Measurements from ENCODE around the gene RUFY3. TPM values are rescaled to one million over a fixed set of nuclear protein-coding genes. Genes with fewer than 3 reads are reported as not detected.
"Not testable (repeated sequence)": the region's sequence is repeated elsewhere in the genome, so short reads cannot be mapped to it uniquely, and the experiment has no call there.

The RUFY3 gene
- total and polyA plus RNA-seq, 2 of the 13 experiments (the other 11 are each of a cell fraction or from before 2014, with no cell fraction given): 17.9 to 25.3 TPM

DNA sequence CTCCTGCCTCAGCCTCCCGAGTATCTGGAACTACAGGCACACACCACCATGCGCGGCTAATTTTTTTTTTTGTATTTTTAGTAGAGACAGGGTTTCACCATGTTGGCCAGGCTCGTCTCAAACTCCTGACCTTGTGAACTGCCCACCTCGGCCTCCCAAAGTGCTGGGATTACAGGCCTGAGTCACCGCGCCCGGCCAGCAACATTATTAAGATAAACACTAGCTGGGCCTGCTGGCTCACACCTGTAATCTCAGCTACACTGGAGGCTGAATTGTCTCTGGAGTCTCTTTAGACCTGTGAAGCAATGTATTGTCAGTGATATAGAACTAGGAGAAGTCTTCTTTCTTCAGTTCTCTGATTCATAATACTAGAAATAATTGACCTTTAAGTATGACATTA lies 23.3 kb upstream of the RUFY3 start:
- H3K9ac ChIP-seq (ENCODE audit: insufficient read depth, low read depth, low read length); H3K36me3 ChIP-seq (replicated peaks in 1 of 2; ENCODE audit: control insufficient read depth in 1 of 2, insufficient read depth in 2 of 2, low read length in 2 of 2); H3K4me2 ChIP-seq (ENCODE audit: low read depth, low read length); H4K20me1 ChIP-seq (ENCODE audit: insufficient read depth, low read length); CTCF ChIA-PET (ENCODE audit: low intra/inter-chr PET ratio, low total read pairs); DNase-seq (ENCODE audit: low spot score); H3K4me1 ChIP-seq (ENCODE audit: insufficient read depth, low read length); H3K27ac ChIP-seq (ENCODE audit: extremely low read length, insufficient read depth, low read length); in situ Hi-C loops (cut with HindIII; ENCODE audit: extremely low pct_ligation_motif_present, low pct_unique_long_range_greater_than_20kb); H3K79me2 ChIP-seq (ENCODE audit: insufficient read depth, low read length); H3K4me3 ChIP-seq (replicated peaks in 1 of 3; ENCODE audit: insufficient read depth in 1 of 3, low read depth in 2 of 3, low read length in 3 of 3); BruUV-seq (replicated peaks); H3K27me3 ChIP-seq (ENCODE audit: control insufficient read depth in 1 of 2, insufficient read depth in 2 of 2, low read length in 2 of 2); H3K9me3 ChIP-seq (ENCODE audit: low read length); intact Hi-C loops (cut with micrococcal nuclease; ENCODE audit: unreplicated experiment); FAIRE-seq; H2AFZ ChIP-seq (ENCODE audit: low read length): not testable (repeated sequence)
- 0 out of 2 replicates have a peak, but pooled peaks have one; percentile 19 for TF ChIP-seq FOSL2 (CRISPR knock-in tag; IDR thresholded peaks at IDR 0.05)
- WGBS (ENCODE audit: low lambda C conversion rate): 45% methylated on average over 8 of the region's 8 CpGs
- POLR2A ChIA-PET: interaction anchor here (1.5 kb wide), 1 partner anchor 9 kb away, joined by 3 read pairs; no protein-coding TSS in a partner anchor
- peak; percentile 48; the same call in 1 of the 3 replicates for ATAC-seq

DNA sequence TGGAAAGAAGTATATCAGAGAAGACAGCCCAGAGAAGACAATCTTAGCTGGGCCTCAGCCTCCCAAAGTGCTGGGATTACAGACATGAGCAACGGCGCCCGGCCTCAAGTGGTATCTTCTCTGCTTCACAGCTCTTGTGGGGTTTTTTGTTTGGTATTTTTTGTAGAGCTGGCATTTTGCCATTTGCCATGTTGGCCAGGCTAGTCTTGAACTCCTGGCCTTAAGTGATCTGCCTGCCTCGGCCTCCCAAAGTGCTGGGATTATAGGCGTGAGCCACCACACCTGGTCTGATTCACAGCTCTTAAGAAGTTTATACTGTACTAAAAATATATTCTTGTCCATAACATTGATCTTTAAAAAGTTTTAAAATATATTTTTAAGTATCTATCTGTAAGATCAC lies 21.1 kb upstream of the RUFY3 start:
- H3K27me3 ChIP-seq (ENCODE audit: control insufficient read depth in 1 of 2, insufficient read depth in 2 of 2, low read length in 2 of 2): no peaks in the 10 kb centered on the region; a peak in 1 of 5 replicates
- POLR2A ChIA-PET: interaction anchor here (6.4 kb wide), 1 partner anchor 11 kb away, joined by 75 read pairs; the partner anchor contains the start of gene UTP3
- peaks cover 9% of the 10 kb centered on the region; the same call in 1 of the 2 replicates for H3K4me1 ChIP-seq (ENCODE audit: insufficient read depth, low read length)
- CTCF ChIA-PET (ENCODE audit: low intra/inter-chr PET ratio, low total read pairs): no interaction called here
- H3K9me3 ChIP-seq (ENCODE audit: low read length): no peaks in the 10 kb centered on the region
- H3K36me3 ChIP-seq (replicated peaks in 1 of 2; ENCODE audit: control insufficient read depth in 1 of 2, insufficient read depth in 2 of 2, low read length in 2 of 2): no peaks in the 10 kb centered on the region
- H4K20me1 ChIP-seq (ENCODE audit: insufficient read depth, low read length): no peaks in the 10 kb centered on the region
- no peaks in the 10 kb centered on the region for H3K79me2 ChIP-seq (ENCODE audit: insufficient read depth, low read length)
- H3K4me3 ChIP-seq (replicated peaks in 1 of 3; ENCODE audit: insufficient read depth in 1 of 3, low read depth in 2 of 3, low read length in 3 of 3): no peak overlapping the region
- no peak overlapping the region for H3K4me2 ChIP-seq (ENCODE audit: low read depth, low read length)
- no peak for ATAC-seq
- no peak overlapping the region for H3K27ac ChIP-seq (ENCODE audit: extremely low read length, insufficient read depth, low read length)
- DNase-seq (ENCODE audit: low spot score): no peak
- no peak overlapping the region for H2AFZ ChIP-seq (ENCODE audit: low read length)
- FAIRE-seq: no peak
- intact Hi-C loops (cut with micrococcal nuclease; ENCODE audit: unreplicated experiment): loop anchor here (10.0 kb wide), 1 partner anchor 294 kb away; the partner anchor contains the start of gene DCK
- H3K9ac ChIP-seq (ENCODE audit: insufficient read depth, low read depth, low read length): no peak overlapping the region
- BruUV-seq (replicated peaks): no TSS peak
- in situ Hi-C loops (cut with HindIII; ENCODE audit: extremely low pct_ligation_motif_present, low pct_unique_long_range_greater_than_20kb): no loop called here
- WGBS (ENCODE audit: low lambda C conversion rate): 83% methylated on average over 5 of the region's 5 CpGs
- TF ChIP-seq MTA1 (CRISPR knock-in tag; IDR thresholded peaks at IDR 0.05; ENCODE audit: borderline replicate concordance): no peak
- no peak for TF ChIP-seq ZNF44 (CRISPR knock-in tag; IDR thresholded peaks at IDR 0.05)
- TF ChIP-seq BCL3 (CRISPR knock-in tag; IDR thresholded peaks at IDR 0.05): no peak
- TF ChIP-seq, protein P1, sequence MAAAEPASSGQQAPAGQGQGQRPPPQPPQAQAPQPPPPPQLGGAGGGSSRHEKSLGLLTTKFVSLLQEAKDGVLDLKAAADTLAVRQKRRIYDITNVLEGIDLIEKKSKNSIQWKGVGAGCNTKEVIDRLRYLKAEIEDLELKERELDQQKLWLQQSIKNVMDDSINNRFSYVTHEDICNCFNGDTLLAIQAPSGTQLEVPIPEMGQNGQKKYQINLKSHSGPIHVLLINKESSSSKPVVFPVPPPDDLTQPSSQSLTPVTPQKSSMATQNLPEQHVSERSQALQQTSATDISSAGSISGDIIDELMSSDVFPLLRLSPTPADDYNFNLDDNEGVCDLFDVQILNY (CRISPR knock-in tag; conservative IDR thresholded peaks at IDR 0.05): no peak
- TF ChIP-seq ZKSCAN8 (CRISPR knock-in tag; IDR thresholded peaks at IDR 0.05; ENCODE audit: borderline replicate concordance): no peak
- no peak for TF ChIP-seq MBNL3 (CRISPR knock-in tag; conservative IDR thresholded peaks at IDR 0.05)
- no peak for TF ChIP-seq ZNF772 (CRISPR knock-in tag; IDR thresholded peaks at IDR 0.05)
- TF ChIP-seq ZFP36 (IDR thresholded peaks at IDR 0.05; ENCODE audit: borderline replicate concordance, low read depth, low read length, partially characterized antibody): no peak
- no peak for TF ChIP-seq SIN3B (IDR thresholded peaks at IDR 0.05; ENCODE audit: low read length)
- TF ChIP-seq HNF4G (IDR thresholded peaks at IDR 0.05; ENCODE audit: borderline replicate concordance, low read depth, low read length): no peak
- no peak for TF ChIP-seq HNF4G (CRISPR knock-in tag; IDR thresholded peaks at IDR 0.05; ENCODE audit: borderline replicate concordance, low read depth)
- TF ChIP-seq CSRNP1 (CRISPR knock-in tag; IDR thresholded peaks at IDR 0.05): no peak
- no peak for TF ChIP-seq MIXL1 (CRISPR knock-in tag; IDR thresholded peaks at IDR 0.05)
- TF ChIP-seq ZNF451 (CRISPR knock-in tag; IDR thresholded peaks at IDR 0.05): no peak
- TF ChIP-seq ADNP (CRISPR knock-in tag; IDR thresholded peaks at IDR 0.05): no peak
